ENCODE results near the gene BARHL2.

Gene BARHL2

DNA sequence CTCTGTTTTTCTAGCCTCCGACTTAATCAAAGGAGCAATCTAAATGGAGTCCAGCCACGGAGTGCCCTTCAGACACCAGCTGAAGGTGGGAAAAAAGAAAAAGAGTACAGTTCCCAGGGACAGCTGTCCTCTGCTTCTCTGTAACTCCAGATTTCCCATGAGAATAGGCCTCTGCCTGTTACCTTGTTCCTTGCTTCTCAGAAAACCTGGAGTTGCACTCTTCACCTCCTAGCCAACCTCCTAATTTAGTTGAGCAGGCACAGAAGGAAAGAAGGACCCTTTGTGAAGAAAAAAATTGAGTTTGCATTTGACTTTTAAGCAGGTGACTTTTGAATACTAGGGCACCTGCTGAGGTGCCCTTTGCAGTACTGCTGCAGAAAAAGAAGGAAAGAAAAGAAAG lies 8.3 kb downstream of the BARHL2 start:
- no peak for DNase-seq

DNA sequence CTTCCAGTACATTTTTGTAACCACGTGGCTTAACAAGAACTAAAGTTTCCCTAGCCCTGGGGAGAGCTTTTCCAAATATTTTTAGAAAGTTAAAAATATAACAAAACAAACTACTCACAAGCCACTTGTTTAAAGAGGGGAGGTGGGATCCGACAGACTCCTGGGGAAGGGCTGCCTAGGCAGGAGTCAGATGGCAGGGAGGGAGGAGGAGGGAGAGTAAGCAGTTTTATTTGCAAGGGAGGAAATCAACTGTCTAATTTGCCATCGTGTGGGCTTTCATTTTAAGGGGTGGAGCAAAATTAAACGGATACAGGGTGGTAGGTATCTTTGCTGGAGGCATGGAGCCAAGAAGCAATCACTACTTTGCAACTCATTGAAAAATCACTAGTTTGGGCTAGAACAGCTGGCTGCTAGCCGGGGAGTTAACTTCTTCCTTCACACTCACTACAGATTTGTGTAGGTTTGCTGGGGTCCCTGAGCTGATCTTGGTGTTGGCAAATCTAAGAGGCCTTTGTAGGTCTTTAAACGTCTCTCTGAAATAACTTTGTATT lies 8.8 kb downstream of the BARHL2 start:
- no peak for DNase-seq

DNA sequence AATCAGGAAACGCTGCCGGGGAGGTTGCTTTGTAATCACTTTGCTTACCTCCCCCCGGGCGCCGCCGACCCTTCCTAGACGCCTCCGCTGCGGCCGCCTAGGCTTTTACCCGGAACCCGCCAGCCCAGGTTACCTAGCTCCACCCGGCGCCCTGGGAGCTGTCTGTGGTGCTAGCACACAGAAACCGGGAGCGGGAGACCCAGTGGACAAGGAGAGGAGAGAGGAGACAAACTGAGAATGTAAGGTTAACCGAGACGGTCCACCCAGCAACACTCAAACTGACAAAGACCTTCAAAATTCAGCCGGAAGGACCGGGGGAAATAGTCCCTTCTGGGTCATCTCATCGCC lies 9.8 kb downstream of the BARHL2 start:
- DNase-seq, result no peak

DNA sequence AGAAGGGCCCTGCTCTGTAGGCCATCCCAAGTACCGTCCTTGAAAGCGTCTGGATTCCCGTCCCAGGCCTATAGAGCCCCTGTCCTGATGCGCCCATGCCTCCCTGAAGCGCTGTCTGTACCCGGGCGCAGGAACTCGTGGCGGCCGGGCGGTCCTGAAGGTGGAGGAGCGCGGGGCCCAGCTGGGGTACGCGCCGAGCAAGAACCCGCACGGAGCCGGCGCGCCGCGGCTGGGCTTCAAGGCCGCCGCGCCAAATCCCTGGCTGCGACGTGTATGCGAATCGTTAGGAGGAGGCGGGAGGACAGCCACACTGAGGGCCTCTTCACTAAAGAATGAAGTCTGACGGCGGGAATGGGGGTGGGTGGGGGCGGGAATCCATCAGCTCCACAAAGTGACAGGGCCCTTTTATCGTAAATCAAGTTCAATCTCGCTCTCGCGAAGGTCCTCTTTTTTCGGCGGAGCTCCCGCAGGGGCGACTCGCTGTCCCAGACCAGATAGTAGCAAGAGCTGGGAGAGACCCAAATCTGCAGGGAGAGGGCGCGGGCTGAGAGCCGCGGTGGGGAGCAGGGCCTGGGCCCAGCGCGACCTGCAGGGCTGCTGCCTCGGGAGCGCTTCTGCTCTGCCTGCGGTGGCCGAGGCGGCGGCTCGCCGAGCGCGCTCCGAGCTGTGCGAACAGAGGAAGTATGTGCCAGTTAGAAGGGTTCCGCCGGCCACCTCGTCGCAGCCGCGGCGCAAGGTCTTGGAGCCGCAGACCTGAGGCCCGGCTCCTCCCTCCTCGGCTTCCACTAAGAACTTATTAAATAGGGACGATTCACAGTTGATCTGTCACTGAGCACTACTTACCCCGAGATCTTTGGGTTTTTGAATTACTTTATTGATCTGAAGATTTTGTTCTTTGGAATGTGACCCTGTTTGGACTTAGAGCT lies 10.4 kb downstream of the BARHL2 start:
- DNase-seq, result no peak

DNA sequence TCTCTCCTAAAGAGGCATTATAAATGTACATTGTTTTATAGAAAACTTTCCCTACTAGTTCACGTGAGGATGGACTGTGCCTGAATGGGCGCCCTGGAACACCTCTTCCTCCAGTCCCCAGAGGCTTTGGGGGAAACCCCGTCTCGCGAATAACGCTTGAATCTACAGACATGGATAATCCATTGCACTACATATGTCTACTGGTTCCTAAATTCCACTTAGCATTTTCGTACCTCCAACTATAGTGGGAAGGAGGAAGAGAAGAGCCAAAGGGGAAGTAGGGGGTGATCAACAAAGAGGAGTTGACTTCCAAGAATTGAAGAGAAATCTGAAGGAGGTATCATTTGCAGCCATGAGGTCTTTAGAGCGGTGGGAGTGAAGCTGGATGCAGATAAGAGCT lies 11.1 kb downstream of the BARHL2 start:
- no peak for DNase-seq

DNA sequence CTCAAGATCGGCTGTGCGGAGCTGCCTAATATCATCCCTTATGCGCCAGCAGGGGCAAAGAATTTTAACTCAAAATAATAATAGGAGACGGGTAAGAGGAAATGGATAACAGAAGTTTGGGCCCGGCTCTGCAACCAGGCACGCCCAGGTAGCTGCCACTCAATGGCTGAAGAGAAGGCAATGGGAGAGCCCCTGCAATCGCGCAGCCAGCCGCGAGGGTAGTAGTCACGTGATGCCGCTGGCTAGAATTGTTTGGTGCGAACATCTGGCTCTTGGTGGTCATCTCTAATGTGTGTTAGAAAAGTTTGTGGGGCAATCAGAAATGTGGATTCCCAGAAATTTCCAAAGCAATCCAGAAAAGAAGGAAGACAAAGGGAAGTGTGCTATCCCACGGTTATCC lies 12.3 kb downstream of the BARHL2 start:
- DNase-seq, result no peak

DNA sequence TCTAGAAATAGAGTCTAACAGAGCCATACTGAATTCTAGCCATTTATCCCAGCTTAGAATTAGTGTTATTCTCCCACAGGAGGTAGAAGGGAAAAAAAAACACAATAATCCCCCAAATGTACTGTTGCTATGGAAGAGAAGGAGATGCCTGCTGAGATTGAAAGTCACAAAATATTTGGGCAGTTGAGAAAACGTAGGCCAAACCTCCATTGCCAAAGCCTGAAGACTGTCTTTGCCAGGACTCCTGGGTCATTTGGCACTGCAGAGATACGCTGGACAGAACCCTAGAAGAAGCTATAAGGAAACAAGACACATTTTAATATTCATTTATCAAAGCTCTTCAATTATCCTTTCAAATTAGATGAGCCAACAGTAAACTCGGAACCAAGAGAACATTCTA lies 22.3 kb downstream of the BARHL2 start:
- DNase-seq, result no peak

DNA sequence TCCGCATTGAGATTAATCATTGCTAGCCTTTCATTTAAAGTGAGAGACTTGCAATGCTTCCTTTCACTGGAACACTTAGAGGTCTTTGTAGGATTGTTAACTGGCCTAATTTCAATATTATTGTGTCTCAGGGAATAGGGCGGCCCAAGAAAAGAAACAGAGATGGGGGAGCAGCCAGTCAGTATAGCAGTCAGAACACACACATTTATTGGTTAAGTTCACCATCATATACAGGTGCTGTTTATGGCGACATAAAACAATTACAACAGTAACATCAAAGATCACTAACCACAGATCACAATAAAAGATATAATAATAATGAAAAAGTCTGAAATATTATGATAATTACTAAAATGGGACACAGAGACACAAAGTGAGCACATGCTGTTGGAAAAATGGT lies 29.4 kb downstream of the BARHL2 start:
- no peak for DNase-seq

DNA sequence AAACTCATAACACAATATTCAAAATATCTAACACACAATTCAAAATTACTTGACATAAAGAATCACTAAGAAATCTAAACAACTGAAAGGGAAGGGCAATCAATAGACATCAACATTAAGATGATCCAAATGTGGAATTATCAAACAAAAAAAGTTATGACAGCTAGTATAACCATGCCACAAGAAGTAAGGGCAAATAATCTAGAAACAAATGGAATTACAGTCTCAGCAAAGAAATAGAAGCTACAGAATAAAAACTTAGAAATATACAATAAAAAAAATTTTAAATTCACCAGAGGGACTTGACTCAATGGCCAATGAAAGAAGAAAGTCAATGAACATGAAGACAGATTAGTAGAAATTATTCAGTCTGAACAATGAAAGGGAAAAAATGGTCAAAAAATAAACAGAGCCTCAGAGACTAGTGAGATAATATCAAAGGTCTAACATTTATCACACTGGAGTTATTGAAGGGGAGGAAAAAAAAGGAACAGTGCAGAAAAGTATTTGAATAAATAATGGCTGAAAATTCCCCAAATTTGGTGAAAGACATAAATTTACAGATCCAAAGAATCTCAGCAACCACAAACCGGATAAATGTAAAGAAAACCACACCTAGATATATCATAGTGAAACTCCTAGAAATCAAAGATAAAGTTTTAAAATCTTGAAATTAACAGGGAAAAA lies 41.8 kb downstream of the BARHL2 start:
- DNase-seq, result no peak

DNA sequence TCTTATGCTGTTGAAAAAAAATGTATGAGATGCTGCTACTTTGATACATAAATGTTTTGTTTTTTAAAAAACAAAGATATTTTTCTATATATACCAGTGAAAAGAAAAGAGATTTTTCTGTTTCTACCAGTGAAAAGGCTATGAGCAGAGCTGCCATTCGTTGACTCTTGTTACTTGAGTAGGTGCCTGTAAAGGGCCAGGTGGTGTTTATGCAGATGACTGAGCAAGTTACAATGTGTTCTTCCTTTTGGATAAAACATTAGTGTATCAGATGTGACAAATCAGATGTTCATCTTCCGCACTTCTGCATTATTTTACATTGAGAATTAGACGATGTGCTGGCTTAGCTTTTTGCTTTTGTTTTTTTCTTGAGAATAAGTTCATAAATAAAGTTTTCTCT lies 45.4 kb downstream of the BARHL2 start:
- DNase-seq, result no peak

DNA sequence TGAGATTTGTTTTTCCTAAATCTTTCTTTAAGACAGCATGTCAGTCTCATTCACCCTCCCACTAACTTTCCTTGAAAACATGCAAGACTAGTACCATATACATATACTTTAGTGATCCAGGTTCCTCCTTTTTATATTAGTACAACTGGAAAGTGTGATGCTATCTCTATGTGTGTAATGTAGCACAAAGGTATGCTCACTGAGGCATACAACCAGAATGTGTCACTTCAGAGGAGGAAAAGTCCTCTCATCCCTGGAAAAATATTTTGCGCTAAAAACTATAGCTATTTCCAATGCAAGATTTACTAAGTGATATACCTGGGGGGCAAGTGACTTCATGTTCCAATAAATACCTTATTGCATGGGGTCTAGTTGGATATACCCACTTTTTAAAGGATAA lies 45.9 kb downstream of the BARHL2 start:
- DNase-seq, result no peak

Data from activated effector memory CD4-positive, alpha-beta T cell treated with anti-CD3 and anti-CD28 coated beads, Interleukin-2, amount 50 U/mL, for 16 hours (primary cell).